Sigmoid colon (tissue), 7 donors: Measurements from ENCODE around the gene PIK3CD. TPM values are rescaled to one million over a fixed set of nuclear protein-coding genes. Genes with fewer than 3 reads are reported as not detected.

Source experiments
- DNase-seq: peaks from one replicate; pipeline ENCODE4 v3.0.0-alpha.2; 2019
- H3K27ac ChIP-seq, 4 donors: fragments of 200-600 bp; sonication (generic); one replicate each; pipeline ENCODE4 v1.5.1; 2016 to 2019; ENCODE audit warnings: mild to moderate bottlenecking in 1 of 4
- H3K27me3 ChIP-seq, 3 donors: fragments of 200-600 bp; sonication (generic); one replicate each; pipeline ENCODE4 v1.5.1; 2019; ENCODE audit warnings: mild to moderate bottlenecking in 1 of 3
- H3K36me3 ChIP-seq, 4 donors: fragments of 200-600 bp; sonication (generic); one replicate each; pipeline ENCODE4 v1.5.1; 2016 to 2019
- H3K4me1 ChIP-seq, 4 donors: fragments of 200-600 bp; sonication (generic); one replicate each; pipeline ENCODE4 v1.5.1; 2017 to 2019
- H3K4me3 ChIP-seq, 4 donors: fragments of 200-600 bp; sonication (generic); one replicate each; pipeline ENCODE4 v1.5.1; 2017 to 2019; ENCODE audit warnings: mild to moderate bottlenecking in 2 of 4, moderate library complexity in 1 of 4
- H3K9me3 ChIP-seq, 4 donors: fragments of 200-600 bp in 3 of 4; sonication (generic) in 3 of 4; one replicate each; pipeline versions ENCODE4 v1.5.1 to v1.6.1; 2013 to 2019
- CTCF ChIP-seq, 4 experiments: fragments of 450-650 bp in 3 of 4; fragments of 200-600 bp in 1 of 4; IDR thresholded peaks; one replicate each; pipeline ENCODE4 v1.5.1; 2016 to 2019; ENCODE audit warnings: antibody characterized with exemption in 4 of 4, mild to moderate bottlenecking in 3 of 4, moderate library complexity in 2 of 4
- EP300 ChIP-seq, 4 donors: sonication (generic); formaldehyde crosslinking; IDR thresholded peaks; one replicate each; pipeline ENCODE4 v1.6.1; 2017; ENCODE audit warnings: antibody characterized with exemption in 4 of 4
- POLR2A ChIP-seq, 2 donors: fragments of 450-650 bp; IDR thresholded peaks; one replicate each; pipeline ENCODE4 v1.6.1; 2016; ENCODE audit warnings: antibody characterized with exemption in 2 of 2, mild to moderate bottlenecking in 2 of 2, moderate library complexity in 2 of 2
- POLR2AphosphoS5 ChIP-seq, 4 donors: sonication (generic); formaldehyde crosslinking; IDR thresholded peaks; one replicate each; pipeline ENCODE4 v1.6.1; 2017; ENCODE audit warnings: antibody characterized with exemption in 4 of 4
- WGBS, 2 donors: extraction: QIAGEN DNeasy Blood & Tissue Kit; methylation state at CpG; one replicate each; pipeline ENCODE4 v1.1.7; 2013; 5-methylcytosine and 5-hydroxymethylcytosine counted together
- intact Hi-C: fragments of 100-400 bp; cut with DNase I; formaldehyde crosslinking; loops from one replicate; pipeline ENCODE4 v1.15.1; 2023
- polyA plus RNA-seq, 3 donors: library from polyadenylated mRNA; stranded (reverse); fragments of 200-250 nt; gene quantifications; one replicate each; pipeline ENCODE4 v1.2.3, GENCODE V29; 2013
- total RNA-seq, 4 donors: library from RNA; depleted of rRNA; stranded (reverse); fragments of >200 nt; gene quantifications; one replicate each; pipeline ENCODE4 v1.1.0, GENCODE V29; 2016
- donor health status: healthy with polysubstance abuse.
- donor health status: Bipolar disorder and iron deficiency.
- donor health status: healthy.

The PIK3CD gene
- total and polyA plus RNA-seq, 7 donors = 1.2 to 23.1 (median 8.7) TPM

- WGBS, 2 donors = 83 to 93% methylated on average over 6 of the region's 6 CpGs
- Histone ChIP-seq H3K27me3 (no peaks in the 10 kb centered on the region), H3K4me3 (no peak overlapping the region), H3K9me3 (no peaks in the 10 kb centered on the region), H3K36me3 (no peaks in the 10 kb centered on the region), H3K27ac (no peak overlapping the region), H3K4me1 (no peaks in the 10 kb centered on the region)
- no peak for TF ChIP-seq POLR2AphosphoS5 (IDR thresholded peaks at IDR 0.05)
- TF ChIP-seq POLR2A (IDR thresholded peaks at IDR 0.05) = no peak
- TF ChIP-seq CTCF (IDR thresholded peaks at IDR 0.05) = no peak
- no peak for TF ChIP-seq EP300 (IDR thresholded peaks at IDR 0.05)
- intact Hi-C loops = no loop called here
- no peak for DNase-seq
Observed at GRCh38 chr1:9663257-9663656, 11.7 kb downstream of the PIK3CD start.

GRCh38 chr1:9665193-9665592, 13.7 kb downstream of the PIK3CD start:
- H3K27me3 ChIP-seq = peaks cover 0 to 4% (median 0%) of the 10 kb centered on the region in 3 donors
- WGBS, 2 donors = 93% methylated on average over 9 of the region's 9 CpGs
- TF ChIP-seq POLR2AphosphoS5 (IDR thresholded peaks at IDR 0.05) (no peak), POLR2A (IDR thresholded peaks at IDR 0.05) (no peak), CTCF (IDR thresholded peaks at IDR 0.05) (no peak), EP300 (IDR thresholded peaks at IDR 0.05) (no peak)
- DNase-seq = no peak
- intact Hi-C loops = no loop called here
- no peaks in the 10 kb centered on the region for H3K4me1 ChIP-seq
- H3K27ac ChIP-seq = no peak overlapping the region
- no peaks in the 10 kb centered on the region for H3K9me3 ChIP-seq
- H3K36me3 ChIP-seq = no peaks in the 10 kb centered on the region
- no peak overlapping the region for H3K4me3 ChIP-seq

GRCh38 chr1:9668080-9668479, 16.5 kb downstream of the PIK3CD start:
- intact Hi-C loops = no loop called here

GRCh38 chr1:9670085-9670484, 18.6 kb downstream of the PIK3CD start:
- no peak overlapping the region for H3K27ac ChIP-seq
- intact Hi-C loops = no loop called here
- no peak for DNase-seq
- peaks cover 0 to 4% (median 0%) of the 10 kb centered on the region in 3 donors for H3K27me3 ChIP-seq
- H3K4me1 ChIP-seq = no peaks in the 10 kb centered on the region
- no peaks in the 10 kb centered on the region for H3K9me3 ChIP-seq
- no peaks in the 10 kb centered on the region for H3K36me3 ChIP-seq
- WGBS, 2 donors = 70 to 84% methylated on average over 2 of the region's 2 CpGs
- TF ChIP-seq EP300 (IDR thresholded peaks at IDR 0.05) = no peak
- TF ChIP-seq POLR2AphosphoS5 (IDR thresholded peaks at IDR 0.05) = no peak
- no peak for TF ChIP-seq CTCF (IDR thresholded peaks at IDR 0.05)
- TF ChIP-seq POLR2A (IDR thresholded peaks at IDR 0.05) = no peak
- H3K4me3 ChIP-seq = no peak overlapping the region

More at GRCh38 chr1:9668080-9668479, 16.5 kb downstream of the PIK3CD start:
- no peak overlapping the region for H3K4me3 ChIP-seq
- no peaks in the 10 kb centered on the region for H3K4me1 ChIP-seq
- WGBS, 2 donors = 25 to 57% methylated on average over 2 of the region's 2 CpGs
- TF ChIP-seq POLR2AphosphoS5 (IDR thresholded peaks at IDR 0.05) (no peak), POLR2A (IDR thresholded peaks at IDR 0.05) (no peak), CTCF (IDR thresholded peaks at IDR 0.05) (no peak), EP300 (IDR thresholded peaks at IDR 0.05) (no peak)
- H3K36me3 ChIP-seq = no peaks in the 10 kb centered on the region
- no peak for DNase-seq
- no peak overlapping the region for H3K27ac ChIP-seq
- no peaks in the 10 kb centered on the region for H3K9me3 ChIP-seq
- peaks cover 0 to 4% (median 0%) of the 10 kb centered on the region in 3 donors for H3K27me3 ChIP-seq
